CD8-positive, alpha-beta memory T cell (primary cell): ENCODE results near the gene MT4. TPM values are rescaled to one million over a fixed set of nuclear protein-coding genes. Genes with fewer than 3 reads are reported as not detected.

Experiments
- CTCF ChIA-PET: fragments of 350-600 bp; sonication (Branson Sonifier 250); formaldehyde crosslinking; loops from one replicate; lab custom pipeline; 2021; ENCODE audit warnings: antibody characterized with exemption; lab: Charles Lee
- POLR2A ChIA-PET: fragments of 350-600 bp; sonication (Branson Sonifier 250); formaldehyde crosslinking; loops from one replicate; lab custom pipeline; 2021; ENCODE audit warnings: antibody characterized with exemption; lab: Charles Lee
- DNase-seq, 5 donors: peaks; one replicate each; pipeline versions ENCODE4 v3.0.0 to v3.0.0-alpha.2; 2020 to 2022; ENCODE audit warnings: mixed read lengths in 1 of 5
- H3K27ac ChIP-seq: one replicate; pipeline ENCODE4 v1.7.0; 2013; ENCODE audit warnings: low read depth, mild to moderate bottlenecking, low read length, moderate library complexity
- H3K27me3 ChIP-seq: 2 replicates; pipeline ENCODE4 v1.7.0; 2013; ENCODE audit warnings: low read length, mild to moderate bottlenecking; ENCODE audit not compliant: insufficient read depth, poor library complexity, severe bottlenecking
- H3K36me3 ChIP-seq: 2 replicates; pipeline ENCODE4 v1.7.0; 2013; ENCODE audit warnings: mild to moderate bottlenecking, low read length, moderate library complexity; ENCODE audit not compliant: insufficient read depth
- H3K4me1 ChIP-seq: 2 replicates; pipeline ENCODE4 v1.7.0; 2013; ENCODE audit warnings: mild to moderate bottlenecking, low read length, moderate library complexity; ENCODE audit not compliant: insufficient read depth
- H3K4me3 ChIP-seq: 2 replicates; pipeline ENCODE4 v1.7.0; 2013; ENCODE audit warnings: mild to moderate bottlenecking, low read length
- H3K9me3 ChIP-seq: 2 replicates; pipeline ENCODE4 v1.7.0; 2013; ENCODE audit warnings: mild to moderate bottlenecking, low read length
- H3K27ac Mint-ChIP-seq, 8 donors: one replicate each; pipeline ENCODE4 v1.8.0; 2020 to 2021; ENCODE audit warnings: mixed read lengths in 8 of 8, mild to moderate bottlenecking in 6 of 8, inconsistent platforms in 3 of 8, moderate library complexity in 3 of 8
- H3K27me3 Mint-ChIP-seq, 2 donors: one replicate each; pipeline ENCODE4 v1.8.0; 2020 to 2021; ENCODE audit warnings: mixed read lengths in 2 of 2, mild to moderate bottlenecking in 1 of 2, moderate library complexity in 1 of 2
- H3K36me3 Mint-ChIP-seq, 3 donors: one replicate each; pipeline ENCODE4 v1.8.0; 2020 to 2021; ENCODE audit warnings: mixed read lengths in 3 of 3, inconsistent platforms in 1 of 3, mild to moderate bottlenecking in 1 of 3
- H3K4me1 Mint-ChIP-seq, 3 donors: one replicate each; pipeline ENCODE4 v1.8.0; 2020 to 2021; ENCODE audit warnings: mixed read lengths in 3 of 3, inconsistent platforms in 1 of 3, mild to moderate bottlenecking in 1 of 3
- H3K4me3 Mint-ChIP-seq, 7 donors: one replicate each; pipeline ENCODE4 v1.8.0; 2020 to 2021; ENCODE audit warnings: mixed read lengths in 7 of 7, mild to moderate bottlenecking in 6 of 7, moderate library complexity in 4 of 7, inconsistent platforms in 2 of 7
- H3K9me3 Mint-ChIP-seq, 5 donors: one replicate each; pipeline ENCODE4 v1.8.0; 2020 to 2022; ENCODE audit warnings: mixed read lengths in 5 of 5, mild to moderate bottlenecking in 3 of 5, moderate library complexity in 2 of 5, inconsistent platforms in 1 of 5
- polyA plus RNA-seq: library from polyadenylated mRNA; unstranded; fragments of 300-500 nt; fragmentation: Illumina TruSeq; gene quantifications from one replicate; pipeline ENCODE4 v1.2.3, GENCODE V29; 2021
- total RNA-seq, 2 experiments: library from RNA; stranded (reverse); gene quantifications; one replicate each; pipeline ENCODE4 v1.2.3, GENCODE V29; 2021

The MT4 gene
- total and polyA plus RNA-seq, 3 experiments from 2014 or later = not detected

DNA sequence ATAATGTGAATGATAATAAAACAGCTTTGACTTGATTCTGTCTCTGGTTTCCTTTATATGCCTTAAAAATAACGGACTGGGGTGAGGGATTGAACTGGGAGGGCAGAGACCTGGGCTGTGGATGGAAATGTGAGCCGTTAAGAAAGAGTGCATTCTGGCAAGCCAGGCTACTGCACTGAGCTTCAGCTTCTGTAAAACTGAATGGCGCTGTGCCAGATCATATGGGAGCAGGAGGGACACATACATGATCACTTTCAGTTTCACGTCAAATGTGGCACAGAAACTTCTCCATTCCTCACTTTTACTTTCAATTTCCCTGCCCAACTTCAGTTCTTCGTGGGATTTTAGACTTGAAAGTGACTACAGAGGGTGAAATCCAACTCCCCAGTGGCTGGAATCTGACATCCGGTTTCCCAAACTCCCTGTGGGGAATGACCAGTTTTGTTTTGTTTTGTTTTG lies 44.6 kb downstream of the MT4 start:
- ChIA-PET POLR2A (interaction anchor here (1.2 to 1.6 kb wide), 2 partner anchors 14 to 34 kb away, joined by 3 to 5 read pairs; no protein-coding TSS in a partner anchor), CTCF (interaction anchor here (0.8 to 6.5 kb wide), 4 partner anchors 8 to 92 kb away, joined by 3 to 29 read pairs (median 11); no protein-coding TSS in a partner anchor)
- H3K4me3 Mint-ChIP-seq = peak overlapping the region; percentile 89 to 99 (median 95)
- peak; percentile 45 to 86 (median 78) for DNase-seq
- H3K27me3 Mint-ChIP-seq = no peaks in the 10 kb centered on the region
- no peaks in the 10 kb centered on the region for H3K36me3 ChIP-seq
- H3K36me3 Mint-ChIP-seq = peaks cover 0 to 8% (median 0%) of the 10 kb centered on the region in 3 donors
- peaks cover 39% of the 10 kb centered on the region for H3K4me1 ChIP-seq
- no peaks in the 10 kb centered on the region for H3K9me3 ChIP-seq
- H3K27me3 ChIP-seq = no peaks in the 10 kb centered on the region
- peaks cover 46 to 51% (median 48%) of the 10 kb centered on the region in 3 donors for H3K4me1 Mint-ChIP-seq
- peak overlapping the region; percentile 82 to 98 (median 96) for H3K27ac Mint-ChIP-seq
- peak overlapping the region; percentile 98 for H3K4me3 ChIP-seq
- H3K9me3 Mint-ChIP-seq = no peaks in the 10 kb centered on the region
- peak overlapping the region; percentile 52 for H3K27ac ChIP-seq

DNA sequence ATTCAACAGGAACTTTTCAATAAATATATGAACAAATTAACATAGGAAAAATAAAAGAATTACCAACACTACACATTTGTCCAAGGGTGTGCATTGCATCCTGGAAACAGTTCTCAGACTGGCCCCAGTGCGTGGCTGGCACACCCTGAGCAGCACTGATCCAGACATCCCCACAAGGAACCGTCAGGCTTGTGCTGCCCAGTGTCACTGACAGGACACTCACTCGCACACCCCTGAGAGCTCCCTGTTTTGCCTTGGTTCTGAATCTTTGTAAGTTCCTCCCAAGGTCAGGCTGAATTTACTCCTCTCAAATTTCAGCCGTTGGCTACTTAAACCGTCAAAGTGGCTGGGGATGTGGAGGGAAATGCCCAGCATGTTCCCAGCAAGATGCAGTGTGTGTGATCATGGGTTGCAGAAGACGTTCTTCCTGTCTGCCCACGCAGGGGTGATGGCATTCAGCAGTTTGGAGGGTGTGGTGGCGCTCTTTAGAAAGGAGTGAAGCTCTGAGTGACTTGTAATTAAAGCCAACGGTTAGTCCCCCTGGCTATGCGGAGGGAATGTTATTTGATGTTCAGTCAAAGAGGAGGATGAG lies 45.2 kb downstream of the MT4 start:
- Mint-ChIP-seq H3K9me3 (no peaks in the 10 kb centered on the region), H3K4me1 (peaks cover 46 to 51% (median 48%) of the 10 kb centered on the region in 3 donors), H3K27me3 (no peaks in the 10 kb centered on the region), H3K36me3 (peaks cover 0 to 8% (median 0%) of the 10 kb centered on the region in 3 donors), H3K4me3 (peak overlapping the region; percentile 89 to 99 (median 95)), H3K27ac (peak overlapping the region; percentile 82 to 98 (median 96))
- Histone ChIP-seq H3K9me3 (no peaks in the 10 kb centered on the region), H3K27me3 (no peaks in the 10 kb centered on the region), H3K27ac (peak overlapping the region; percentile 52), H3K4me1 (peaks cover 39% of the 10 kb centered on the region), H3K36me3 (no peaks in the 10 kb centered on the region), H3K4me3 (peak overlapping the region; percentile 98)
- CTCF ChIA-PET = interaction anchor here (0.8 to 6.5 kb wide), 8 partner anchors 9 to 92 kb away, joined by 3 to 29 read pairs (median 5); no protein-coding TSS in a partner anchor
- peak; percentile 46 to 78 (median 75) for DNase-seq
- POLR2A ChIA-PET = interaction anchor here (1.2 to 1.5 kb wide), 2 partner anchors 13 to 33 kb away, joined by 3 to 5 read pairs; no protein-coding TSS in a partner anchor

DNA sequence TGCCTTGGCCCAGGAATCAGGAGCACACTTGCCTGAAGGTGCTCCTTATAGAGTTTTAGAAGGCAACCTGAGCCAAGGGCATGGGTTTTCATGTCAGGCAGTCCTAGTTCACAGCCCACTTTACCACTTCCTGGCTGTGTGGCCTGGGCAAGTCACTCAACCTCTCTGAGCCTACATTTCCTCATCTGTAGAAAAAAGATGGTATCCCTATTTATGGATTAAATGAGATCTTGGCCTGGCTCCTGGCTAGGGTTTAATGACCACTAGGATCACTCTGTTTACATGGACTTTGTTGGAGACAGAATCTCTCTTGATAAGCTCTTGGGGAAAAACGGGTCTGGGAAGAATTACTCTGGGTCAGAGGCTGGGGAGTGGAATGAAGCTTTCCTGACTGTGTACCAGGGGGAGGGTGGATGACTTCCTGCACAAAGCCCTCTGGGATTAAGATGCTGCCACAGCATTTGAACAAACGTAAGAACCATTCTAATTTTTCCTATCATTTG lies 45.8 kb downstream of the MT4 start:
- no peaks in the 10 kb centered on the region for H3K9me3 Mint-ChIP-seq
- ChIA-PET CTCF (interaction anchor here (0.9 to 4.5 kb wide), 7 partner anchors 10 to 91 kb away, joined by 3 to 18 read pairs (median 6); no protein-coding TSS in a partner anchor), POLR2A (interaction anchor here (1.2 to 1.5 kb wide), 2 partner anchors 13 to 33 kb away, joined by 3 to 5 read pairs; no protein-coding TSS in a partner anchor)
- peak overlapping the region; percentile 86 to 99 (median 95) for H3K4me3 Mint-ChIP-seq
- peak in 1 of 5 donors; percentile 19 for DNase-seq
- H3K27me3 ChIP-seq = no peaks in the 10 kb centered on the region
- no peaks in the 10 kb centered on the region for H3K27me3 Mint-ChIP-seq
- no peak overlapping the region for H3K4me3 ChIP-seq
- peaks cover 0 to 8% (median 0%) of the 10 kb centered on the region in 3 donors for H3K36me3 Mint-ChIP-seq
- peaks cover 46 to 51% (median 48%) of the 10 kb centered on the region in 3 donors for H3K4me1 Mint-ChIP-seq
- no peaks in the 10 kb centered on the region for H3K9me3 ChIP-seq
- peak overlapping the region; percentile 52 for H3K27ac ChIP-seq
- H3K27ac Mint-ChIP-seq = peak overlapping the region; percentile 82 to 98 (median 96)
- no peaks in the 10 kb centered on the region for H3K36me3 ChIP-seq
- H3K4me1 ChIP-seq = peaks cover 39% of the 10 kb centered on the region

DNA sequence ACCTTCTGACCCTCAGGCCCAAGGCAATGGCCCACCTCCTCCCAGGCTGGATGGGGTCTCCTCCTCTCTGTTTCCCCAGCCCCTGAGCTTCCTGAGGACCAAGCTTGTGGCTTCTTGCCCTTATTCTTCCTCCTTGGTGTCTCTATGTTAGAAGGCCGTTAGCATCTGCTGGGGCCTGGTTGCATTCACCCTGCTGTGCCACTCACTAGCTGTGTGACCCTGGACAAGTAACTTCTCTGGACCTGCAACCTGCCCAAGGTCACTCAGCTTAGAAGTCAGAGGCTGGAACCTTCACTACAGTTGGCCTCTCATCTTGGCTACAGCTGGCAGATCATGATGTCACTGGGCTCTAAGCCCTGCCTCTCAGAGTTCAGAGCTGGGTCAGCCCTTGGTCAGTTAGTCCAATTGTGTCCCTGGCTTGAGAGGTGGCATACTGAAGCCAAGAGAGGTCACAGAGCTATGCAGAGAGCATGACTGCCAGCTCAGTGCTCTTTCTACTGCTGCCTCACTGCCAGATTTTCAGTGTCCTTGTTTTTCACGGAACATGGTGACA lies 46.5 kb downstream of the MT4 start:
- H3K27me3 Mint-ChIP-seq = no peaks in the 10 kb centered on the region
- H3K36me3 Mint-ChIP-seq = peaks cover 0 to 8% (median 0%) of the 10 kb centered on the region in 3 donors
- Histone ChIP-seq H3K27ac (no peak overlapping the region), H3K27me3 (no peaks in the 10 kb centered on the region), H3K36me3 (no peaks in the 10 kb centered on the region), H3K4me1 (peaks cover 39% of the 10 kb centered on the region), H3K4me3 (no peak overlapping the region), H3K9me3 (no peaks in the 10 kb centered on the region)
- peak overlapping the region; percentile 82 to 98 (median 96) for H3K27ac Mint-ChIP-seq
- H3K9me3 Mint-ChIP-seq = no peaks in the 10 kb centered on the region
- peaks cover 46 to 50% (median 48%) of the 10 kb centered on the region in 3 donors for H3K4me1 Mint-ChIP-seq
- CTCF ChIA-PET = interaction anchor here (0.9 to 4.5 kb wide), 6 partner anchors 10 to 90 kb away, joined by 3 to 18 read pairs (median 6); no protein-coding TSS in a partner anchor
- no peak for DNase-seq
- POLR2A ChIA-PET = interaction anchor here (1.0 to 1.5 kb wide), 2 partner anchors 12 to 71 kb away, joined by 3 read pairs; partner anchors contain the start of gene MT1X
- H3K4me3 Mint-ChIP-seq = peak overlapping the region in 4 of 7 donors; percentile 54 to 98 (median 82)

DNA sequence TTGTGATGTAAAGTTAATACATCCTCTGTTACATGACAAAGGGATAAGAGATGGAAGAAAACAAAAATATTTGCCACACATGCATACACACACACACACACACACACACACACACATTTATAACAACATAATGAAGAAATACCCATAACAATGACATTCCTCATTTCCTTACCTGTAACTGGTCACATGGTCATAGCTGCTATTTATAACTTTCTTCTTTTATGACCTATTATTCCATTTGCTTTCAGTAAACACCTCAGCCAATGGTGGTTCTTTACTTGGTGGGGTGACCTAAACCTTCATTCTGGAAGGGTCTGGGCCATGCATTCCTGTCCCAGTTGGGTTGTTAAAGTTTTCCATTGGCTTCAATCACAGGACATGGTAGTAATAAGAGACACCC lies 48.8 kb downstream of the MT4 start:
- peaks cover 0 to 5% (median 0%) of the 10 kb centered on the region in 3 donors for H3K36me3 Mint-ChIP-seq
- H3K27me3 Mint-ChIP-seq = peaks cover 2 to 11% of the 10 kb centered on the region in 2 donors
- Histone ChIP-seq H3K36me3 (no peaks in the 10 kb centered on the region), H3K27ac (no peak overlapping the region), H3K27me3 (peaks cover 8% of the 10 kb centered on the region), H3K4me3 (no peak overlapping the region), H3K9me3 (no peaks in the 10 kb centered on the region), H3K4me1 (peaks cover 28% of the 10 kb centered on the region)
- ChIA-PET CTCF (interaction anchor here (1.0 to 1.2 kb wide), 2 partner anchors 12 to 100 kb away, joined by 3 to 4 read pairs; partner anchors contain the start of gene MT1E), POLR2A (no interaction called here)
- no peak for DNase-seq
- H3K9me3 Mint-ChIP-seq = no peaks in the 10 kb centered on the region
- peaks cover 32 to 43% (median 35%) of the 10 kb centered on the region in 3 donors for H3K4me1 Mint-ChIP-seq
- peak overlapping the region in 1 of 7 donors; percentile 24 for H3K4me3 Mint-ChIP-seq
- no peak overlapping the region for H3K27ac Mint-ChIP-seq

DNA sequence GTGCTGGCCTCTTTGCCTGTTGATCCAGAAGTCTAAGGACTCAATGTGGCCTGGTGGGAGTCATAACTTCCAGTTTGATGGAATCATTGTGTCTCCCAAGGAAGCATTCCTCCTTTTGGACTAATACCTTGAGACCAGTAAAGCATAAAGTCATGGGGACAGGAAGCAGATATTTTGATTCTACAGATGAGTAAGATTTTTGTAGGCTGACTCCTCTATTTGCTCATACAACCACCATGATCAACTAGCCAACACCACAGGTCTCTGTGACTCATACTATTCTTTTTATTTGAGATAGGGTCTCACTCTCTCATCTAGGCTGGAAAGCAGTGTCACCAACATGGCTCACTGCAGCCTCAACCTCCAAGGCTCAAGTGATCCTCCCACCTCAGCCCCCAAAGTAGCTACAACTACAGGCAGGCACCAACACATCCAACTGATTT lies 49.7 kb downstream of the MT4 start:
- peak overlapping the region in 1 of 7 donors; percentile 24 for H3K4me3 Mint-ChIP-seq
- no peaks in the 10 kb centered on the region for H3K36me3 Mint-ChIP-seq
- Histone ChIP-seq H3K27ac (no peak overlapping the region), H3K4me3 (no peak overlapping the region), H3K4me1 (peaks cover 24% of the 10 kb centered on the region), H3K27me3 (peaks cover 8% of the 10 kb centered on the region), H3K36me3 (no peaks in the 10 kb centered on the region), H3K9me3 (no peaks in the 10 kb centered on the region)
- no peak for DNase-seq
- no peaks in the 10 kb centered on the region for H3K9me3 Mint-ChIP-seq
- POLR2A ChIA-PET = no interaction called here
- peak overlapping the region in 1 of 8 donors; percentile 56 for H3K27ac Mint-ChIP-seq
- H3K4me1 Mint-ChIP-seq = peaks cover 23 to 34% (median 26%) of the 10 kb centered on the region in 3 donors
- H3K27me3 Mint-ChIP-seq = peaks cover 2 to 11% of the 10 kb centered on the region in 2 donors
- CTCF ChIA-PET = no interaction called here

DNA sequence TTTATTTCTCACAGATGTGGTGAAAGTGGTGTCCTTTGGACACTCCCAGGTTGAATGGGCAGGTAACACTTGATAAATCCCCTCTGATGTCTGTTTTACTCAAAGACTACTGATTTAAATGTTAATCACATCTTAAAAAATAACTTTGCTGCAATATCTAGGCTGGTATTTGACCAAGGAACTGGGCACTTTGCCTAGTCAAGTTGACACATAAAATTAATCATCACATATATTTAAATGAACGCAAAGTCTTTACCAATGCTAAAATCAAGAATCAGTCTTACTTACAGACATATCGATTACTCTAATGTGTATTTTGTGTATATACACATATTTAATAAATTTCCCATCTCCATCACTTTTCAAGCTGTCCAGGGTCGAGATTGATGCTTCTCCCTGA lies 50.5 kb downstream of the MT4 start:
- CTCF ChIA-PET = interaction anchor here (0.9 kb wide), 1 partner anchor 12 kb away, joined by 3 read pairs; no protein-coding TSS in a partner anchor

More for the DNA sequence above, 50.5 kb downstream of the MT4 start:
- Mint-ChIP-seq H3K27me3 (peaks cover 2 to 11% of the 10 kb centered on the region in 2 donors), H3K36me3 (no peaks in the 10 kb centered on the region), H3K4me1 (peaks cover 18 to 27% (median 20%) of the 10 kb centered on the region in 3 donors), H3K4me3 (no peak overlapping the region), H3K9me3 (no peaks in the 10 kb centered on the region), H3K27ac (peak overlapping the region in 1 of 8 donors; percentile 42)
- H3K9me3 ChIP-seq = no peaks in the 10 kb centered on the region
- H3K4me1 ChIP-seq = peaks cover 16% of the 10 kb centered on the region
- H3K27ac ChIP-seq = no peak overlapping the region
- peaks cover 8% of the 10 kb centered on the region for H3K27me3 ChIP-seq
- DNase-seq = no peak
- H3K36me3 ChIP-seq = no peaks in the 10 kb centered on the region
- POLR2A ChIA-PET = no interaction called here
- no peak overlapping the region for H3K4me3 ChIP-seq
